GM10248 (cell line): ENCODE results near the gene SF3B5.

ENCODE experiments used
- CTCF ChIA-PET: fragments of 300-600 bp; sonication (Branson Sonifier 250); formaldehyde crosslinking; extraction: SDS; loops from one replicate; lab custom pipeline; 2021; ENCODE audit warnings: antibody characterized with exemption; lab: Yijun Ruan, JAX
- POLR2A ChIA-PET: fragments of 350-650 bp; sonication (Branson Sonifier 250); formaldehyde crosslinking; extraction: SDS; loops from one replicate; lab custom pipeline; 2020; ENCODE audit warnings: antibody characterized with exemption; lab: Yijun Ruan, JAX
- DNase-seq: peaks from one replicate; pipeline ENCODE4 v3.0.0; 2012; ENCODE audit errors: extremely low spot score
- CTCF ChIP-seq: IDR thresholded peaks from 2 replicates; pipeline ENCODE4 v1.5.1; 2012; ENCODE audit warnings: mild to moderate bottlenecking, low read depth; ENCODE audit errors: extremely low read depth, missing control alignments, control extremely low read depth

Gene SF3B5

DNA sequence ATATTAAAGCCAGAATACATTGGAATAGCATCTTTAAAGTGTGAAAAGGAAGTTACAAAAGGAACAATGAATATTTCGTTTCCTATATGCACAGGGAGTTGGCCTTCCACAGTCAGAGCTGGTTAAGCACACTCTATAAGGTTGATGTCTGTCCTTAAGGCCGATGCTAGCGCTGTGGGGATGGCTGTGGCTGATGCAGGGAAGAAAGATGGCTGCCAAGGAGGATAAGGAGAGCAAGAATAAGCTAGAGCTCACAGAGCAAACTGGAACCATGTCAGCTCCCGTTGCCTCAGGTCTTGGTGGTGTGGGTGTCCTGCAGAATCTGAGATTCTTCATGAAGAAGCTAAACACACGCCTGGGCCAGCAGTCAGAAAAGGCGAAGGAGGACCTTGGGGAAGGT is 34.1 kb upstream of the SF3B5 start:
- DNase-seq, result no peak
- ChIA-PET CTCF (interaction anchor here (0.8 to 1.7 kb wide), 10 partner anchors 10 to 90 kb away, joined by 3 to 5 read pairs (median 4); no protein-coding TSS in a partner anchor), POLR2A (no interaction called here)
- TF ChIP-seq CTCF, result no peak

- POLR2A ChIA-PET, result no interaction called here
- DNase-seq, result no peak
- CTCF ChIA-PET, result interaction anchor here (1.0 to 1.6 kb wide), 8 partner anchors 11 to 614 kb away, joined by 3 to 4 read pairs (median 3); no protein-coding TSS in a partner anchor
- TF ChIP-seq CTCF, result no peak
These were observed 31.7 kb upstream of the SF3B5 start for GRCh38 chr6:144127097-144127496.

DNA sequence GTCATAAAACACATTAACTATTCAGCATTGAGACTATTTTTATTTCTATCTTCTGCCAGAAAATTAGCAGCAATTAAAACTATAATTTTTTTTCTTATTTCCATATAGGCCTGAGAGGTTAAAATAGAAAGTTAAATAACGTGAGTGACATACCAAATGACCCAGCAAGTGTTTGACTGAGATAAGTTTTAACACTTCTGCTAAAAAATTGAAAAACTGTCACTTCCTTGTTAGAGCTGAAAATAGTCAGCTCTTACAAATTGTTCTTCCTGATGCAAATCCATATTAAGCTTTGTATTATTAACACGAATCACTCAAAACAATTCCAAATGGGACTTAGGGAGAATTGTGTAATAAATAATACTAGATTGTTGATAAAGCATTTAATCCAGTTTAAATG is 28.5 kb upstream of the SF3B5 start:
- CTCF ChIA-PET, result interaction anchor here (1.0 to 1.7 kb wide), 6 partner anchors 9 to 102 kb away, joined by 3 to 5 read pairs (median 4); no protein-coding TSS in a partner anchor
- POLR2A ChIA-PET, result no interaction called here
- DNase-seq, result no peak
- no peak for TF ChIP-seq CTCF

DNA sequence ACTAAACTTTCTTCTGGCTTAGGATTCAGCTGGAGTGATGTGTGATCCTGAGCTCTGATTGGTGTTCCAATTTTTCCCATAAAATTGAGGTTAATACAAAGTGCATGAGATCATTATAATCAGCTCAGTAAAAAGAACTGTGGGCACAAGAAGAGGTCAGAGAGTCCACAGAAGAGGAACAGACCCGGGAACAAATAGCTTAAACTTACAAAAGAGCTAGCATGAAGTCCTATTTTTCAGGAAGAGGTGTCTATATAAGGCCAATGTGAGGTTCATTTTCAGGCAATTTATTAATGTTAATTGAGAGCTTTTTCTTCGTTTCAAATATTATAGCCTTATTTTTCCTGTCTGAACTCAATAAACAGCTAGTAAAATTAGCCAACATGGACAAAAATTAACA is 28.0 kb upstream of the SF3B5 start:
- no peak for DNase-seq
- POLR2A ChIA-PET, result no interaction called here
- CTCF ChIA-PET, result interaction anchor here (1.0 to 1.7 kb wide), 7 partner anchors 9 to 103 kb away, joined by 3 to 5 read pairs (median 4); no protein-coding TSS in a partner anchor

GRCh38 chr6:144122861-144123260 is 27.5 kb upstream of the SF3B5 start:
- CTCF ChIA-PET, result interaction anchor here (1.1 to 1.7 kb wide), 4 partner anchors 8 to 97 kb away, joined by 3 to 5 read pairs (median 4); no protein-coding TSS in a partner anchor
- TF ChIP-seq CTCF, result no peak
- POLR2A ChIA-PET, result no interaction called here

More for the DNA sequence above, 28.0 kb upstream of the SF3B5 start:
- no peak for TF ChIP-seq CTCF

DNA sequence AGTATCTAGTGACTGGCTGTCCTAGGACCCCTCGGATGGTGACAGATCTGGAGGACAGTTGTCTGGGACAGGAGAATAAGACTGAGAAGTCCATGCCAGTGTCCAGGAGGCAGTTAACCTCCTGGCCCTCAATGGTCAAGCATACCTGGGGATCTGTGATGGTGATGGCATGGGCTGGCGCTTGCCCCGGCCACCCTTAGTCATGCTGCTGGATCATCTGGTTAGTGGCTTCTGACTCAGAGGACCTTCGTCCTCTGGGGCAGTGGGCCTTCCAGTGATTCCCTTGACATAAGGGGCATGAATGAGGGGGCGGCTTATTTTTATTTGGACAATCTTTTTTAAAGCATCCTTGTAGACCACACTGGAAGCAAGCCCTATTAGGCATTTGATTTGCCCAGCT is 24.0 kb upstream of the SF3B5 start:
- DNase-seq, result no peak
- CTCF ChIA-PET, result no interaction called here
- no peak for TF ChIP-seq CTCF
- POLR2A ChIA-PET, result no interaction called here

More at GRCh38 chr6:144122861-144123260, 27.5 kb upstream of the SF3B5 start:
- no peak for DNase-seq
